ENCODE data around the gene NOTCH1.

DNA sequence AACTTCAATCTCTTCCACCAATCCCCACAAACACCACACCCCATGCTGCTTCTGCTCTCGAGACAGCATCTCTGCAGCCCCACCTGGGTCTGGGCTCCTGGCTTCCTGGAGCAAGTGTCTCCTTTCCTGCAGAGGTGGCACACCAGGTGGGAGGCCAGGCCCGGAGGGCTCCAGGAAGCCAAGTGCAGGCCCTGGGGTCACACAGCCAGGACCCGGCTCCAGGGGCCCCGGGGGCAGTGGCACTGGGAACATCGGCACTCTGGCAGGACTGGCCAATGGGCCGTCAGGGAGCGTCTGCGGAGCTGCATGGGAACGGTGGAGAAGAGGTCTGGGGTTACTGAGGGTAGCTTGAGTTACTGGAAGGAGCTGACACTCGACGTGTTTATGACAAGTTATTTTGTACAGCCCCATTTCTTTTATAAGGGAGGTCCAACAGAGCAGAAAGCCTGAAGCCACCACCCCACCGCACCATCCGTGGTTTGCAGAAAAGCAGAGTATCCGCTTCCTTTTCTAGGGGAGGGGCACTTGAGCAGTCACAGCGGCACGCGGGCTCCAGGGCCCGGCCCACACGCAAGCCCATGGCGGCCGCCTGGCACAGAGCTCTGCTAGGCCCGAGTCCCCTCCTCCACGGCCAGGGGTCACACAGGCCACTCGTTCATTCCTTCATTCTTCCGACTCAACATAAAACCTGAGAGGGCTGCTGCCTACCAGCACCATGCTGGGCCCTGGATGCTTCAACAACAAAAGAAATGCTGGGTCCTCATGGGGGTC lies 91.6 kb downstream of the NOTCH1 start:
- TF ChIP-seq, protein P1, sequence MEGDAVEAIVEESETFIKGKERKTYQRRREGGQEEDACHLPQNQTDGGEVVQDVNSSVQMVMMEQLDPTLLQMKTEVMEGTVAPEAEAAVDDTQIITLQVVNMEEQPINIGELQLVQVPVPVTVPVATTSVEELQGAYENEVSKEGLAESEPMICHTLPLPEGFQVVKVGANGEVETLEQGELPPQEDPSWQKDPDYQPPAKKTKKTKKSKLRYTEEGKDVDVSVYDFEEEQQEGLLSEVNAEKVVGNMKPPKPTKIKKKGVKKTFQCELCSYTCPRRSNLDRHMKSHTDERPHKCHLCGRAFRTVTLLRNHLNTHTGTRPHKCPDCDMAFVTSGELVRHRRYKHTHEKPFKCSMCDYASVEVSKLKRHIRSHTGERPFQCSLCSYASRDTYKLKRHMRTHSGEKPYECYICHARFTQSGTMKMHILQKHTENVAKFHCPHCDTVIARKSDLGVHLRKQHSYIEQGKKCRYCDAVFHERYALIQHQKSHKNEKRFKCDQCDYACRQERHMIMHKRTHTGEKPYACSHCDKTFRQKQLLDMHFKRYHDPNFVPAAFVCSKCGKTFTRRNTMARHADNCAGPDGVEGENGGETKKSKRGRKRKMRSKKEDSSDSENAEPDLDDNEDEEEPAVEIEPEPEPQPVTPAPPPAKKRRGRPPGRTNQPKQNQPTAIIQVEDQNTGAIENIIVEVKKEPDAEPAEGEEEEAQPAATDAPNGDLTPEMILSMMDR (IDR thresholded peaks at IDR 0.05): no peak
- TF ChIP-seq POLR2A (IDR thresholded peaks at IDR 0.05): no peak
